Stomach (tissue), 4 donors: ENCODE data around the gene SENP6.

Experiments
- POLR2A ChIP-seq, 4 donors: fragments of 450-650 bp; IDR thresholded peaks; one replicate each; pipeline ENCODE4 v1.6.1; 2016; ENCODE audit warnings: antibody characterized with exemption in 4 of 4, control low read depth in 2 of 4, mild to moderate bottlenecking in 1 of 4, moderate library complexity in 1 of 4
- TF ChIP-seq, protein P1 (sequence below), 7 experiments: fragments of 450-650 bp in 4 of 7; fragments of 200-600 bp in 3 of 7; sonication (generic) in 3 of 7; IDR thresholded peaks; one replicate each; pipeline ENCODE4 v1.5.1; 2016 to 2019; ENCODE audit warnings: antibody characterized with exemption in 7 of 7, control low read depth in 2 of 7, mild to moderate bottlenecking in 1 of 7

DNA sequence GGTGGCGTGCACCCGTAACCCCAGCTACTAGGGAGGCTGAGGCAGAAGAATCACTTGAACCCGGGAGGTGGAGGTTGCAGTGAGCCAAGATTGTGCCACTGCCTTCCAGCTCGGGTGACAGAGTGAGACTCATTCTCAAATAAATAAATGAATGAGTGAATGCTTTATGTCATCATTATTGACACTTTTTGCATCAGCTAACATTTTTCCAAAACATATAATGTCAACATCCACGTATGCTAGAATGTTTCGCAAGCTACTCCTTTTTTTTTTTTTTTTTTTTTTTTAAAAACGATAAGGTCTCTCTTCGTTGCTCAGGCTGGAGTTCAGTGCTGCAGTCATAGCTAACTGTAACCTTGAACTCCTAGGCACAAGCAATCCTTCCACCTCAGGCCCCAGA lies 72.2 kb downstream of the SENP6 start:
- TF ChIP-seq, protein P1, sequence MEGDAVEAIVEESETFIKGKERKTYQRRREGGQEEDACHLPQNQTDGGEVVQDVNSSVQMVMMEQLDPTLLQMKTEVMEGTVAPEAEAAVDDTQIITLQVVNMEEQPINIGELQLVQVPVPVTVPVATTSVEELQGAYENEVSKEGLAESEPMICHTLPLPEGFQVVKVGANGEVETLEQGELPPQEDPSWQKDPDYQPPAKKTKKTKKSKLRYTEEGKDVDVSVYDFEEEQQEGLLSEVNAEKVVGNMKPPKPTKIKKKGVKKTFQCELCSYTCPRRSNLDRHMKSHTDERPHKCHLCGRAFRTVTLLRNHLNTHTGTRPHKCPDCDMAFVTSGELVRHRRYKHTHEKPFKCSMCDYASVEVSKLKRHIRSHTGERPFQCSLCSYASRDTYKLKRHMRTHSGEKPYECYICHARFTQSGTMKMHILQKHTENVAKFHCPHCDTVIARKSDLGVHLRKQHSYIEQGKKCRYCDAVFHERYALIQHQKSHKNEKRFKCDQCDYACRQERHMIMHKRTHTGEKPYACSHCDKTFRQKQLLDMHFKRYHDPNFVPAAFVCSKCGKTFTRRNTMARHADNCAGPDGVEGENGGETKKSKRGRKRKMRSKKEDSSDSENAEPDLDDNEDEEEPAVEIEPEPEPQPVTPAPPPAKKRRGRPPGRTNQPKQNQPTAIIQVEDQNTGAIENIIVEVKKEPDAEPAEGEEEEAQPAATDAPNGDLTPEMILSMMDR (IDR thresholded peaks at IDR 0.05), result no peak
- no peak for TF ChIP-seq POLR2A (IDR thresholded peaks at IDR 0.05)
